ENCODE measurements around the gene CNOT6L. TPM values are rescaled to one million over a fixed set of nuclear protein-coding genes. Genes with fewer than 3 reads are reported as not detected.

The CNOT6L gene
- total and polyA plus RNA-seq, 2 of the 13 experiments (the other 11 are each of a cell fraction or from before 2014, with no cell fraction given) = 7.9 to 13.5 TPM

DNA sequence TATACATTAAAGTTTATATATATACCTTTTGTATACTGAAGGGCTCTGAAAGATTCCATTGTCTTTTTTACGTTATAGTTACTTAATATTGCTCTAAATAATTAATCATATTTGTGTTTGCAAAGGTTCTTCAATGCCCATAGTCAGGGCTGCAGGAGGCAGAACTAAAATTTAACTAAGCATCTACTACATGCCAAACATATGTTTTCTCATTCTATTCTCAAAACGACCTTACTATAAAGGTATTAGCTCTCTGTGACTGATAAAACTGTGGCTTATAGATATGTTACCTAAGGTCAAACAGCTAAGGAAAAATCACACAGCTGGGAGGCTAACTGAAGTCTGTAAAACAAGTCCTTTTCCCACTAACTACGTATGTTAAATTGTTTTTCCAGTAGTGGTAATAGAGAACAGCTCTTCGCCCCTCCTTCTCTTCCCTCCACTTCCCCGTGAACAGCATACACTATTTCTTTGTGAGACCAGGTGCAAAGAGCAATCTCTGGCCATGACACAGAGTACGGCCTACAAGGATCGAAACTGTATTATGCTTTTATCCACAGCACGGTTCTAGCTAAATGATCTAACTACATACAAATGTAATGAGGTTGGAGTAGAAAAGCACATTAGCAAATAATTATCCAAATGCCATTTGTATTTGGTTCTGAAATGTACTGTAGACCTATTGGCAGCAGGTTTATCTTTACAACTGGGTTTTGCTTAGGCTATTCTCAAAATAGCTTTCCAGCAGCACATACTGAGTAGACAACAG lies 1.7 kb downstream of the CNOT6L start:
- Histone ChIP-seq H3K4me1 (ENCODE audit: insufficient read depth, low read length) (peaks cover 36% of the 10 kb centered on the region), H3K27me3 (ENCODE audit: control insufficient read depth in 1 of 2, insufficient read depth in 2 of 2, low read length in 2 of 2) (no peaks in the 10 kb centered on the region; a peak in 1 of 5 replicates), H3K4me3 (replicated peaks in 1 of 3; ENCODE audit: insufficient read depth in 1 of 3, low read depth in 2 of 3, low read length in 3 of 3) (peak overlapping the region; percentile 94 to 100 (median 99)), H3K9me3 (ENCODE audit: low read length) (no peaks in the 10 kb centered on the region), H3K36me3 (replicated peaks in 1 of 2; ENCODE audit: control insufficient read depth in 1 of 2, insufficient read depth in 2 of 2, low read length in 2 of 2) (no peaks in the 10 kb centered on the region), H4K20me1 (ENCODE audit: insufficient read depth, low read length) (no peaks in the 10 kb centered on the region; the same call in 1 of the 2 replicates), H3K27ac (ENCODE audit: extremely low read length, insufficient read depth, low read length) (peak overlapping the region; percentile 93), H3K4me2 (ENCODE audit: low read depth, low read length) (peak overlapping the region; percentile 86), H3K9ac (ENCODE audit: insufficient read depth, low read depth, low read length) (peak overlapping the region; percentile 95), H3K79me2 (ENCODE audit: insufficient read depth, low read length) (peaks cover 65% of the 10 kb centered on the region), H2AFZ (ENCODE audit: low read length) (no peak overlapping the region)
- peak; percentile 80 for ATAC-seq
- FAIRE-seq = no peak
- in situ Hi-C loops (cut with HindIII; ENCODE audit: extremely low pct_ligation_motif_present, low pct_unique_long_range_greater_than_20kb) (loop anchor here (5.0 kb wide), 1 partner anchor 45 kb away; the partner anchor contains the start of gene MRPL1), intact Hi-C loops (cut with micrococcal nuclease; ENCODE audit: unreplicated experiment) (loop anchor here (5.0 kb wide), 1 partner anchor 65 kb away; no protein-coding TSS in a partner anchor)
- DNase-seq (ENCODE audit: low spot score) = peak; percentile 92
- ChIA-PET CTCF (ENCODE audit: low intra/inter-chr PET ratio, low total read pairs) (no interaction called here), POLR2A (interaction anchor here (0.8 to 2.8 kb wide), 7 partner anchors 8 to 319 kb away, joined by 3 to 44 read pairs (median 4); partner anchors contain the start of gene MRPL1)
- WGBS (ENCODE audit: low lambda C conversion rate) = 7% methylated on average over 8 of the region's 8 CpGs
- BruUV-seq (replicated peaks) = no TSS peak
- TF ChIP-seq, protein P1, sequence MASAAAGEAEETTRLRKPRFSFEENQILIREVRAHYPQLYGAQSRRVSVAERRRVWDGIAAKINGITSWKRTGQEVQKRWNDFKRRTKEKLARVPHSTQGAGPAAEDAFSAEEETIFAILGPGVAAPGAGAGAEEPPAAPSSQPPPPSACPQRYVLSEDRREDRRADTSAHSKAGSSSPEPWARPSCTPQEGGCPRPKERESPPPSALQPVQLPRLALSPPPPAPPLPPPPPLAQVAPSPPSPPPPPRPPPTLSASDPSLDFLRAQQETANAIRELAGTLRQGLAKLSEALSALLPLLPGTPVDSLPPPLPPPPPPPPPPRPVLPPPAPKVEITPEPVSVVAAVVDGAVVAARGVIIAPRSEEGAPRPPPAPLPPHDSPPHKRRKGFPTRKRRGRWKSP (CRISPR knock-in tag; IDR thresholded peaks at IDR 0.05) = peak; percentile 20; the same call in 1 of the 2 replicates
- TF ChIP-seq THAP11 (CRISPR knock-in tag; IDR thresholded peaks at IDR 0.05) (0 out of 2 replicates have a peak, but pooled peaks have one; percentile 16), ZSCAN25 (CRISPR knock-in tag; IDR thresholded peaks at IDR 0.05) (peak; percentile 53; the same call in 1 of the 2 replicates), ERF (CRISPR knock-in tag; IDR thresholded peaks at IDR 0.05) (peak; percentile 8; the same call in 1 of the 2 replicates), ZFP90 (CRISPR knock-in tag; IDR thresholded peaks at IDR 0.05; ENCODE audit: borderline replicate concordance) (no peak), ZNF615 (CRISPR knock-in tag; IDR thresholded peaks at IDR 0.05; ENCODE audit: borderline replicate concordance) (peak; percentile 22; the same call in 1 of the 2 replicates), ZNF124 (CRISPR knock-in tag; IDR thresholded peaks at IDR 0.05) (peak; percentile 78; the same call in 1 of the 2 replicates), MZF1 (CRISPR knock-in tag; IDR thresholded peaks at IDR 0.05; ENCODE audit: borderline replicate concordance) (no peak), GATAD2A (CRISPR knock-in tag; IDR thresholded peaks at IDR 0.05) (peak; percentile 50; the same call in 1 of the 2 replicates), ZFY (CRISPR knock-in tag; IDR thresholded peaks at IDR 0.05) (peak; percentile 10; the same call in 1 of the 2 replicates), HDAC1 (CRISPR knock-in tag; IDR thresholded peaks at IDR 0.05) (peak; percentile 61), DMAP1 (CRISPR knock-in tag; IDR thresholded peaks at IDR 0.05) (peak; percentile 83)
- TF ChIP-seq, protein P2, sequence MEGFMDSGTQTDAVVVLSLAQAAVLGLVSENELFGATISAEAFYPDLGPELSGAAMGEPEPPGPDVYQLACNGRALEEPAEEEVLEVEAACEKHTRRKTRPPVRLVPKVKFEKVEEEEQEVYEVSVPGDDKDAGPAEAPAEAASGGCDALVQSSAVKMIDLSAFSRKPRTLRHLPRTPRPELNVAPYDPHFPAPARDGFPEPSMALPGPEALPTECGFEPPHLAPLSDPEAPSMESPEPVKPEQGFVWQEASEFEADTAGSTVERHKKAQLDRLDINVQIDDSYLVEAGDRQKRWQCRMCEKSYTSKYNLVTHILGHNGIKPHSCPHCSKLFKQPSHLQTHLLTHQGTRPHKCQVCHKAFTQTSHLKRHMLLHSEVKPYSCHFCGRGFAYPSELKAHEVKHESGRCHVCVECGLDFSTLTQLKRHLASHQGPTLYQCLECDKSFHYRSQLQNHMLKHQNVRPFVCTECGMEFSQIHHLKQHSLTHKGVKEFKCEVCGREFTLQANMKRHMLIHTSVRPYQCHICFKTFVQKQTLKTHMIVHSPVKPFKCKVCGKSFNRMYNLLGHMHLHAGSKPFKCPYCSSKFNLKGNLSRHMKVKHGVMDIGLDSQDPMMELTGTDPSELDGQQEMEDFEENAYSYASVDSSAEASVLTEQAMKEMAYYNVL (CRISPR knock-in tag; IDR thresholded peaks at IDR 0.05; ENCODE audit: borderline replicate concordance) = peak; percentile 36; the same call in 1 of the 2 replicates
- TF ChIP-seq, protein P3, sequence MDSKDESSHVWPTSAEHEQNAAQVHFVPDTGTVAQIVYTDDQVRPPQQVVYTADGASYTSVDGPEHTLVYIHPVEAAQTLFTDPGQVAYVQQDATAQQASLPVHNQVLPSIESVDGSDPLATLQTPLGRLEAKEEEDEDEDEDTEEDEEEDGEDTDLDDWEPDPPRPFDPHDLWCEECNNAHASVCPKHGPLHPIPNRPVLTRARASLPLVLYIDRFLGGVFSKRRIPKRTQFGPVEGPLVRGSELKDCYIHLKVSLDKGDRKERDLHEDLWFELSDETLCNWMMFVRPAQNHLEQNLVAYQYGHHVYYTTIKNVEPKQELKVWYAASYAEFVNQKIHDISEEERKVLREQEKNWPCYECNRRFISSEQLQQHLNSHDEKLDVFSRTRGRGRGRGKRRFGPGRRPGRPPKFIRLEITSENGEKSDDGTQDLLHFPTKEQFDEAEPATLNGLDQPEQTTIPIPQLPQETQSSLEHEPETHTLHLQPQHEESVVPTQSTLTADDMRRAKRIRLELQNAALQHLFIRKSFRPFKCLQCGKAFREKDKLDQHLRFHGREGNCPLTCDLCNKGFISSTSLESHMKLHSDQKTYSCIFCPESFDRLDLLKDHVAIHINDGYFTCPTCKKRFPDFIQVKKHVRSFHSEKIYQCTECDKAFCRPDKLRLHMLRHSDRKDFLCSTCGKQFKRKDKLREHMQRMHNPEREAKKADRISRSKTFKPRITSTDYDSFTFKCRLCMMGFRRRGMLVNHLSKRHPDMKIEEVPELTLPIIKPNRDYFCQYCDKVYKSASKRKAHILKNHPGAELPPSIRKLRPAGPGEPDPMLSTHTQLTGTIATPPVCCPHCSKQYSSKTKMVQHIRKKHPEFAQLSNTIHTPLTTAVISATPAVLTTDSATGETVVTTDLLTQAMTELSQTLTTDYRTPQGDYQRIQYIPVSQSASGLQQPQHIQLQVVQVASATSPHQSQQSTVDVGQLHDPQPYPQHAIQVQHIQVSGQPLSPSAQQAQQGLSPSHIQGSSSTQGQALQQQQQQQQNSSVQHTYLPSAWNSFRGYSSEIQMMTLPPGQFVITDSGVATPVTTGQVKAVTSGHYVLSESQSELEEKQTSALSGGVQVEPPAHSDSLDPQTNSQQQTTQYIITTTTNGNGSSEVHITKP (CRISPR knock-in tag; IDR thresholded peaks at IDR 0.05; ENCODE audit: low read depth) = 0 out of 2 replicates have a peak, but pooled peaks have one; percentile 27
- TF ChIP-seq, protein P4, sequence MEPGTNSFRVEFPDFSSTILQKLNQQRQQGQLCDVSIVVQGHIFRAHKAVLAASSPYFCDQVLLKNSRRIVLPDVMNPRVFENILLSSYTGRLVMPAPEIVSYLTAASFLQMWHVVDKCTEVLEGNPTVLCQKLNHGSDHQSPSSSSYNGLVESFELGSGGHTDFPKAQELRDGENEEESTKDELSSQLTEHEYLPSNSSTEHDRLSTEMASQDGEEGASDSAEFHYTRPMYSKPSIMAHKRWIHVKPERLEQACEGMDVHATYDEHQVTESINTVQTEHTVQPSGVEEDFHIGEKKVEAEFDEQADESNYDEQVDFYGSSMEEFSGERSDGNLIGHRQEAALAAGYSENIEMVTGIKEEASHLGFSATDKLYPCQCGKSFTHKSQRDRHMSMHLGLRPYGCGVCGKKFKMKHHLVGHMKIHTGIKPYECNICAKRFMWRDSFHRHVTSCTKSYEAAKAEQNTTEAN (CRISPR knock-in tag; conservative IDR thresholded peaks at IDR 0.05) = 0 out of 2 replicates have a peak, but pooled peaks have one; percentile 50
